Thoracic aorta (tissue), 2 donors: ENCODE measurements around the gene ZFAND2A. TPM values are rescaled to one million over a fixed set of nuclear protein-coding genes. Genes with fewer than 3 reads are reported as not detected.

ENCODE experiments used
- ATAC-seq: fragments of 150-250 bp; one replicate; pipeline ENCODE4 v1.8.0; 2017; ENCODE audit warnings: low read depth; ENCODE audit not compliant: insufficient number of reproducible peaks, low FRiP score
- DNase-seq: peaks from one replicate; pipeline ENCODE4 v3.0.0-alpha.2; 2020; ENCODE audit warnings: low spot score
- H3K27ac ChIP-seq, 2 donors: fragments of 200-600 bp; sonication (generic); 1 replicate in 1 of 2; 2 replicates in 1 of 2; pipeline ENCODE4 v1.5.1; 2016; ENCODE audit warnings: mild to moderate bottlenecking in 2 of 2, moderate library complexity in 2 of 2
- H3K27me3 ChIP-seq: fragments of 200-600 bp; sonication (generic); replicated peaks from 2 replicates; pipeline ENCODE4 v1.6.0; 2016; ENCODE audit warnings: mild to moderate bottlenecking; ENCODE audit not compliant: insufficient read depth
- H3K36me3 ChIP-seq: fragments of 200-600 bp; sonication (generic); one replicate; pipeline ENCODE4 v1.5.1; 2016
- H3K4me1 ChIP-seq, 2 donors: fragments of 200-600 bp; sonication (generic); 1 replicate in 1 of 2; 2 replicates in 1 of 2; pipeline versions ENCODE4 v1.5.1 to v1.6.0; 2016; ENCODE audit warnings: low read depth in 2 of 2, mild to moderate bottlenecking in 1 of 2; ENCODE audit not compliant: control insufficient read depth in 1 of 2
- H3K4me3 ChIP-seq: fragments of 200-600 bp; sonication (generic); 2 replicates; pipeline ENCODE4 v1.5.1; 2016; ENCODE audit warnings: mild to moderate bottlenecking
- H3K9me3 ChIP-seq: fragments of 200-600 bp; sonication (generic); 2 replicates; pipeline ENCODE4 v1.5.1; 2016
- total RNA-seq, 2 donors: library from RNA; depleted of rRNA; stranded (reverse); fragments of >200 nt; gene quantifications; one replicate each; pipeline versions ENCODE4 v1.1.0 to v1.2.3, GENCODE V29; 2016
- TF ChIP-seq, protein P1 (sequence below): fragments of 200-600 bp; sonication (generic); IDR thresholded peaks from one replicate; pipeline ENCODE4 v1.5.1; 2019; ENCODE audit warnings: antibody characterized with exemption

Gene ZFAND2A
- total RNA-seq, 2 donors from 2014 or later, result 19.3 to 23.2 TPM

DNA sequence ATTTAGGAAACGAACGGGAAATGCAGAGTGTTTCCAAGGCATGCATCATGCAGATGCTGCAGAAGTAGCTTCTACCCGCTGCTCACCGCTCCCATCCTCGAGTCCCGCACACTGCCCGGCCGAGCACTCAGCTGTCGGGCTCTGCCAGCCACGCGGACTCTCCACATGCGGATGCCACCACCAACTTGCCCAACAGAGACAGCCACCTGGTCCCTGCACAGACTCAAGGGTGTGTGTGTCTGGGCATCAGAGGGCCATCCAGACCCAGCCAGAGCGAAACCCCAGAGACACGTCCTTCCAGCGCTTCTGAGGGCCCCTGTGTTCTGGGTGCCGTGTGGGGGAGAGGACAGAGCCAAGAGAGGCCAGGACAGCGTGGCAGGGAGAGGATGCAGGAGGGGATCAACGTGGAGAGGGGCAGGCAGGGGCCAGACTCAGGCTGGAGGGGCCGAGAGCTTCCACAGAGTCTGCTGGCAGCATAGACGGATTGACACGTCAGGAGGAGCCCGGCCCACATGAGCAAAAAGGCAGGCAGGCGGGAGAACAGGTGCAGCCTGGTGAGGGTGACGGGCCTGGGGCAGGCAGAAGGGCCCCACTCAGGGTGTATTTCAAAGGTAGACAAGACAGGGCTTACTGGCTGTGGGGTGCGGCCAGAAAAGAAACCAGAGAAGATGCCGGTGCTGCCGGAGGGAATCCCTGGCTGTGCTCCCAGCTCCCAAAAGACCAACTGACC, 53.8 kb downstream of the ZFAND2A start:
- Histone ChIP-seq H3K36me3 (no peaks in the 10 kb centered on the region), H3K27me3 (no peaks in the 10 kb centered on the region), H3K9me3 (no peaks in the 10 kb centered on the region), H3K27ac (no peak overlapping the region), H3K4me1 (peaks cover 10 to 19% of the 10 kb centered on the region in 2 donors), H3K4me3 (no peak overlapping the region)
- DNase-seq, result no peak
- TF ChIP-seq, protein P1, sequence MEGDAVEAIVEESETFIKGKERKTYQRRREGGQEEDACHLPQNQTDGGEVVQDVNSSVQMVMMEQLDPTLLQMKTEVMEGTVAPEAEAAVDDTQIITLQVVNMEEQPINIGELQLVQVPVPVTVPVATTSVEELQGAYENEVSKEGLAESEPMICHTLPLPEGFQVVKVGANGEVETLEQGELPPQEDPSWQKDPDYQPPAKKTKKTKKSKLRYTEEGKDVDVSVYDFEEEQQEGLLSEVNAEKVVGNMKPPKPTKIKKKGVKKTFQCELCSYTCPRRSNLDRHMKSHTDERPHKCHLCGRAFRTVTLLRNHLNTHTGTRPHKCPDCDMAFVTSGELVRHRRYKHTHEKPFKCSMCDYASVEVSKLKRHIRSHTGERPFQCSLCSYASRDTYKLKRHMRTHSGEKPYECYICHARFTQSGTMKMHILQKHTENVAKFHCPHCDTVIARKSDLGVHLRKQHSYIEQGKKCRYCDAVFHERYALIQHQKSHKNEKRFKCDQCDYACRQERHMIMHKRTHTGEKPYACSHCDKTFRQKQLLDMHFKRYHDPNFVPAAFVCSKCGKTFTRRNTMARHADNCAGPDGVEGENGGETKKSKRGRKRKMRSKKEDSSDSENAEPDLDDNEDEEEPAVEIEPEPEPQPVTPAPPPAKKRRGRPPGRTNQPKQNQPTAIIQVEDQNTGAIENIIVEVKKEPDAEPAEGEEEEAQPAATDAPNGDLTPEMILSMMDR, result no peak
- no peak for ATAC-seq

DNA sequence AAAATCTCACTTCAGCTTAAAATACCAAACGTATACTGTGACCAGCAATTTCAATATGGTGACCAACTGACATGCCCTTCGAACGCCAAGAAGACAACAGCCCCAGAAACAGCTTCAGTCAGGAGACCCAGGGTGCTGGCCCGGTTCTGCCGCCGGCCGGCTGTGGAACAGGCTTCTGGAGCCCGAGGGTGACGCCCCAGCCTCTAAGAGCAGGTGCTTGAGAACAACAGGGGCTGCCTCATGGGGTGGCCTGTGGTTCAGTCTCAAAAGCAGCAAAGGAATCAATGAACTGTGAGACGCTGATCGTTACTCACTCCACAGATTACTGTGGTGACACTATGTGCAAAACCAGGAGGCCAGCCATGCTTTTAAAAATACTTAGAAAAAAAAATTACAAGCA, 54.8 kb downstream of the ZFAND2A start:
- TF ChIP-seq, protein P1, result no peak
- no peak overlapping the region for H3K4me3 ChIP-seq
- H3K9me3 ChIP-seq, result no peaks in the 10 kb centered on the region
- no peak for DNase-seq
- H3K4me1 ChIP-seq, result peaks cover 10 to 19% of the 10 kb centered on the region in 2 donors
- no peak overlapping the region for H3K27ac ChIP-seq
- no peak for ATAC-seq
- H3K27me3 ChIP-seq, result no peaks in the 10 kb centered on the region
- no peaks in the 10 kb centered on the region for H3K36me3 ChIP-seq

DNA sequence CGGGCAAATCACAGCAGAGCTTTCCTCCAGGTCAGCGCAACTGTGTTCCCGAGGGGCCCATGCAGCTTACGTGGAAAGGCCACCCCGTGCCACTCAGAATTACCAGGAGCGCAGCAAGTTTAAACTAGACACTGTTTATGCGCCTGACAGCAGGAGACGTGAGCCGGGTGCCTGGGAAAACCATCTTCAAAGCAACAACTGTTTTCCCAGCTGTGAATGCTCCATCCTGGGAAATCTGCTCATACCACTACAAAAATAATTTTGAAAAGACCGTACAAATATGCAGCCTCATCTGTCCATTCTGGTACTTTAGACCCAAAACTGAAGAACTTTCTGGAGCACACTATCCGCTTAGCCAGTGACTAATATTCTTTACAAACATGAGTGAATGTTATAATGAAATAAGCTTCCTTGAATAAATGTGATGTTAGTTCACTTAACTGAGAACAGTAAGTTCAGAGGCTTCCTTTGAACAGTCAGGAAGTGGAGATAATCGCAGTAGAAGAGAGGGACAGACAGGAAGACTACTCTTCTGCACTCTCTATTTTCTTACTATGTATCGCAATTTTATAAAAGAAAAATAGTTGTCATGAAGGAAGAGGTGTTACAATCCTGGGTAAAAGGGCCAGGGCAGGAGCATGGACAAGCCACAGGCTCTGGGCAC, 55.3 kb downstream of the ZFAND2A start:
- DNase-seq, result no peak
- Histone ChIP-seq H3K27ac (no peak overlapping the region), H3K36me3 (no peaks in the 10 kb centered on the region), H3K27me3 (no peaks in the 10 kb centered on the region), H3K9me3 (no peaks in the 10 kb centered on the region), H3K4me1 (peaks cover 10 to 19% of the 10 kb centered on the region in 2 donors), H3K4me3 (no peak overlapping the region)
- TF ChIP-seq, protein P1, result no peak
- ATAC-seq, result no peak

DNA sequence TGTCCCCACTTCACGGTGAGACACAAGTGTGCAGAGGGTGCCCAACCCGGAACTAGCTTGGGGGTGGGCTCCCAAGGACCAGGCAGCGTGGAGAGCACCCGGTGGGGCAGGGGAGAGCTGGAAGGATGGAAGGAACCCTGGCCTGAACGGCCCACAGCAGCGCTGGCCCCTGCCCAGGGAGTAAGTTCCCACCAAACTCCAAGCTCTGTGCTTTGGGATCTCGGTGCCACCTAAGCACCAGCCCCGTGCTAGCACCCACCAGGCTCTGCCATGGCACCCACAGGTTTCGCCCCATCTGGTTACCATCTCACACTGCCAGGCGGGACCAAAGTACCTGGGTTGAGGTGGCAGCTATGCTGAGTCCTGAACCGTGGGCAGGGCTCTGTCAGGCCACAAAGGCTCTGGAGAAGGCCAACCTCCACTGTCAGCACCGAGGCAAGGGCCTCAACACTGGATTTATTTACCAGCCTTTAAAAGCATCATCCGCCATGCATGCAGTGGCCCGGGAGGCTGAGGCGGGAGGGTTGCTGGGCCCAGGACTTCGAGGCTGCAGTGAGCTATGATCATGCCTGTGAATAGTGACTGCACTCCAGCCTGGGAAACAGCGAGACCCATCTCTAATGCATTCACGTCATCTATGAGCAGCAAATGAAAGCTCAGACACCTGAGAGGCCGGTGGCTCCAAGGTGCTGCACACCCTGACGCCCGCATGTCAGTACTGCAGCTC, 56.0 kb downstream of the ZFAND2A start:
- Histone ChIP-seq H3K4me3 (no peak overlapping the region), H3K27ac (no peak overlapping the region), H3K4me1 (peaks cover 10 to 19% of the 10 kb centered on the region in 2 donors), H3K9me3 (no peaks in the 10 kb centered on the region), H3K36me3 (no peaks in the 10 kb centered on the region), H3K27me3 (no peaks in the 10 kb centered on the region)
- DNase-seq (no peak), ATAC-seq (no peak)
- TF ChIP-seq, protein P1, result no peak
